ENCODE data around the gene METTL24. TPM values are rescaled to one million over a fixed set of nuclear protein-coding genes. Genes with fewer than 3 reads are reported as not detected.

Gene METTL24
- total and polyA plus RNA-seq, 4 donors = 0.14 to 2.0 (median 0.91) TPM

DNA sequence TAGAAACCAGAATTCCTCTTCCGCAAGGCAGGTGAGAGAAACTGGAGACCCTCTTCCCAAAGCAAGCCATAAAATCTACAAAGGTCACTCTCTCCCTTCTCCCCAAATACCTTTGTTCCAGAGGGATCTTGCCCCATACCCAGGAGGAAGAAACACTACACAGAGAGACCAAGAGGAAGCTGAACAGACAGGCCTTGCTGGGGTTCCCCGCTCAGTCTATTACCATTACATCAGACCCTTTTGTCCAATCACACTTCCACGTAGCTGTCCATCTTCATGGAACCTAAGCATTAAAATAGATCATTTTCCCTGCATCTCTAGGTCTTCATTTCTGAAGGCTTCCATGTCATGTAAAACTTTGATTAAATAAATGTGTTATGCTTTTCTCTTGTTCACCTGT is 32.1 kb downstream of the METTL24 start (continued):
- TF ChIP-seq, protein P1, sequence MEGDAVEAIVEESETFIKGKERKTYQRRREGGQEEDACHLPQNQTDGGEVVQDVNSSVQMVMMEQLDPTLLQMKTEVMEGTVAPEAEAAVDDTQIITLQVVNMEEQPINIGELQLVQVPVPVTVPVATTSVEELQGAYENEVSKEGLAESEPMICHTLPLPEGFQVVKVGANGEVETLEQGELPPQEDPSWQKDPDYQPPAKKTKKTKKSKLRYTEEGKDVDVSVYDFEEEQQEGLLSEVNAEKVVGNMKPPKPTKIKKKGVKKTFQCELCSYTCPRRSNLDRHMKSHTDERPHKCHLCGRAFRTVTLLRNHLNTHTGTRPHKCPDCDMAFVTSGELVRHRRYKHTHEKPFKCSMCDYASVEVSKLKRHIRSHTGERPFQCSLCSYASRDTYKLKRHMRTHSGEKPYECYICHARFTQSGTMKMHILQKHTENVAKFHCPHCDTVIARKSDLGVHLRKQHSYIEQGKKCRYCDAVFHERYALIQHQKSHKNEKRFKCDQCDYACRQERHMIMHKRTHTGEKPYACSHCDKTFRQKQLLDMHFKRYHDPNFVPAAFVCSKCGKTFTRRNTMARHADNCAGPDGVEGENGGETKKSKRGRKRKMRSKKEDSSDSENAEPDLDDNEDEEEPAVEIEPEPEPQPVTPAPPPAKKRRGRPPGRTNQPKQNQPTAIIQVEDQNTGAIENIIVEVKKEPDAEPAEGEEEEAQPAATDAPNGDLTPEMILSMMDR (IDR thresholded peaks at IDR 0.05; ENCODE audit: low read depth, low read length, missing input control) = no peak
- TF ChIP-seq JUND (IDR thresholded peaks at IDR 0.05) (no peak), FOXA2 (IDR thresholded peaks at IDR 0.05) (no peak), EGR1 (IDR thresholded peaks at IDR 0.05; ENCODE audit: low read depth in 2 of 2) (no peak), GABPA (IDR thresholded peaks at IDR 0.05 in 1 of 2, conservative IDR thresholded peaks at IDR 0.05 in 1 of 2) (no peak), RXRA (IDR thresholded peaks at IDR 0.05) (no peak)
- TF ChIP-seq, protein P2, sequence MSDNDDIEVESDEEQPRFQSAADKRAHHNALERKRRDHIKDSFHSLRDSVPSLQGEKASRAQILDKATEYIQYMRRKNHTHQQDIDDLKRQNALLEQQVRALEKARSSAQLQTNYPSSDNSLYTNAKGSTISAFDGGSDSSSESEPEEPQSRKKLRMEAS (IDR thresholded peaks at IDR 0.05) = no peak

DNA sequence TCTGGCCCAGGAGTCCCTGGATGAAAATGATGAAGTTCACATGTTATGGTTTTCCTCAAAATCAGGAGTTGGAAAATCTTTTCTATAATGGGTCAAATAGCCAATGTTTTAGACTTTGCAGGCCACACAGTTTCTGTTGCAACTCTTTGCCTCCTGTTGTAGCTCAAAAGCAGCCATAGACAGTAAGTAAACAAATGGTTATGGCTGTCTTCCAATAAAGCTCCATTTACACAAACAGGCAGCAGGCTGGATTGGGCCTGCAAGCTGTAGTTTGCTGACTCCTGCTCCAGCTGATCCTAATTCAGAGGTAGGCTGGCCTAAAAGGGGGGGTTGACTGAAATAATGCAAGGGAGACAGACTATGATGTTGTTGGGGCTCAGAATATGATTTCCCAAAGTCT is 33.0 kb downstream of the METTL24 start:
- TF ChIP-seq GABPA (IDR thresholded peaks at IDR 0.05 in 1 of 2, conservative IDR thresholded peaks at IDR 0.05 in 1 of 2) (no peak), RXRA (IDR thresholded peaks at IDR 0.05) (peak; percentile 37 to 44), JUND (IDR thresholded peaks at IDR 0.05) (no peak), SP1 (IDR thresholded peaks at IDR 0.05) (peak; percentile 75), FOXA1 (IDR thresholded peaks at IDR 0.05) (peak; percentile 75), RAD21 (IDR thresholded peaks at IDR 0.05) (peak; percentile 56 to 58), HNF4G (IDR thresholded peaks at IDR 0.05) (no peak), HNF4A (conservative IDR thresholded peaks at IDR 0.05) (peak; percentile 4 to 43), EGR1 (IDR thresholded peaks at IDR 0.05; ENCODE audit: low read depth in 2 of 2) (no peak), NR2F2 (IDR thresholded peaks at IDR 0.05) (peak; percentile 39), YY1 (IDR thresholded peaks at IDR 0.05) (peak; percentile 92), TAF1 (conservative IDR thresholded peaks at IDR 0.05) (no peak), FOXA2 (IDR thresholded peaks at IDR 0.05) (peak; percentile 84)
- TF ChIP-seq, protein P3, sequence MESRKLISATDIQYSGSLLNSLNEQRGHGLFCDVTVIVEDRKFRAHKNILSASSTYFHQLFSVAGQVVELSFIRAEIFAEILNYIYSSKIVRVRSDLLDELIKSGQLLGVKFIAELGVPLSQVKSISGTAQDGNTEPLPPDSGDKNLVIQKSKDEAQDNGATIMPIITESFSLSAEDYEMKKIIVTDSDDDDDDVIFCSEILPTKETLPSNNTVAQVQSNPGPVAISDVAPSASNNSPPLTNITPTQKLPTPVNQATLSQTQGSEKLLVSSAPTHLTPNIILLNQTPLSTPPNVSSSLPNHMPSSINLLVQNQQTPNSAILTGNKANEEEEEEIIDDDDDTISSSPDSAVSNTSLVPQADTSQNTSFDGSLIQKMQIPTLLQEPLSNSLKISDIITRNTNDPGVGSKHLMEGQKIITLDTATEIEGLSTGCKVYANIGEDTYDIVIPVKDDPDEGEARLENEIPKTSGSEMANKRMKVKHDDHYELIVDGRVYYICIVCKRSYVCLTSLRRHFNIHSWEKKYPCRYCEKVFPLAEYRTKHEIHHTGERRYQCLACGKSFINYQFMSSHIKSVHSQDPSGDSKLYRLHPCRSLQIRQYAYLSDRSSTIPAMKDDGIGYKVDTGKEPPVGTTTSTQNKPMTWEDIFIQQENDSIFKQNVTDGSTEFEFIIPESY (IDR thresholded peaks at IDR 0.05) = no peak
- TF ChIP-seq, protein P2 (IDR thresholded peaks at IDR 0.05) = peak; percentile 25
- TF ChIP-seq, protein P1 (IDR thresholded peaks at IDR 0.05; ENCODE audit: low read depth, low read length, missing input control) = no peak
- Histone ChIP-seq H3K27ac (ENCODE audit: low read depth in 1 of 2, low read length in 2 of 2) (no peak overlapping the region), H3K27me3 (ENCODE audit: control insufficient read depth in 4 of 4, insufficient read depth in 4 of 4, low read length in 3 of 4) (no peaks in the 10 kb centered on the region), H3K4me1 (ENCODE audit: control insufficient read depth in 4 of 4, insufficient read depth in 4 of 4, low read length in 3 of 4) (peaks cover 2 to 21% (median 13%) of the 10 kb centered on the region in 4 donors), H3K36me3 (ENCODE audit: control insufficient read depth in 4 of 4, insufficient read depth in 3 of 4, low read depth in 1 of 4, low read length in 3 of 4) (no peaks in the 10 kb centered on the region), H3K4me3 (ENCODE audit: low read depth in 1 of 3, low read length in 3 of 3) (no peak overlapping the region), H3K9me3 (ENCODE audit: control insufficient read depth in 4 of 4, low read length in 3 of 4) (no peaks in the 10 kb centered on the region), H3K9ac (ENCODE audit: low read depth in 1 of 2, low read length in 2 of 2) (no peak overlapping the region)
- no peak for DNase-seq (ENCODE audit: low spot score)
